ENCODE data around the gene HIBADH.

Gene HIBADH

GRCh38 chr7:27704422-27705199 lies 41.9 kb upstream of the HIBADH start:
- no peak for TF ChIP-seq CTCF (IDR thresholded peaks at IDR 0.05; ENCODE audit: low read depth, low read length)
- peaks cover 4% of the 10 kb centered on the region for H3K9me3 ChIP-seq (ENCODE audit: severe bottlenecking)
- no peaks in the 10 kb centered on the region for H3K27me3 ChIP-seq (ENCODE audit: insufficient read depth, low read depth, severe bottlenecking)
- H3K36me3 ChIP-seq: no peaks in the 10 kb centered on the region
- no peak overlapping the region for H3K4me3 ChIP-seq (ENCODE audit: low read depth, low read length)
- no peak for DNase-seq
- H3K27ac ChIP-seq: no peak overlapping the region

- Histone ChIP-seq H3K4me3 (ENCODE audit: low read depth, low read length) (no peak overlapping the region), H3K9me3 (ENCODE audit: severe bottlenecking) (peaks cover 4% of the 10 kb centered on the region), H3K36me3 (no peaks in the 10 kb centered on the region), H3K27ac (no peak overlapping the region), H3K27me3 (ENCODE audit: insufficient read depth, low read depth, severe bottlenecking) (no peaks in the 10 kb centered on the region)
- no peak for TF ChIP-seq CTCF (IDR thresholded peaks at IDR 0.05; ENCODE audit: low read depth, low read length)
- no peak for DNase-seq
Measured at GRCh38 chr7:27703181-27703580, 40.5 kb upstream of the HIBADH start.

- no peak for DNase-seq
- Histone ChIP-seq H3K9me3 (ENCODE audit: severe bottlenecking) (no peaks in the 10 kb centered on the region), H3K27ac (no peak overlapping the region), H3K36me3 (no peaks in the 10 kb centered on the region), H3K27me3 (ENCODE audit: insufficient read depth, low read depth, severe bottlenecking) (no peaks in the 10 kb centered on the region), H3K4me3 (ENCODE audit: low read depth, low read length) (no peak overlapping the region)
- TF ChIP-seq CTCF (IDR thresholded peaks at IDR 0.05; ENCODE audit: low read depth, low read length): no peak
Measured at GRCh38 chr7:27700501-27700900, 37.8 kb upstream of the HIBADH start.

- TF ChIP-seq CTCF (IDR thresholded peaks at IDR 0.05; ENCODE audit: low read depth, low read length): no peak
- Histone ChIP-seq H3K27ac (no peak overlapping the region), H3K4me3 (ENCODE audit: low read depth, low read length) (no peak overlapping the region), H3K36me3 (no peaks in the 10 kb centered on the region), H3K27me3 (ENCODE audit: insufficient read depth, low read depth, severe bottlenecking) (no peaks in the 10 kb centered on the region), H3K9me3 (ENCODE audit: severe bottlenecking) (no peaks in the 10 kb centered on the region)
- no peak for DNase-seq
Measured at GRCh38 chr7:27699751-27700150, 37.1 kb upstream of the HIBADH start.

GRCh38 chr7:27697861-27698430 lies 35.3 kb upstream of the HIBADH start:
- H3K27me3 ChIP-seq (ENCODE audit: insufficient read depth, low read depth, severe bottlenecking): no peaks in the 10 kb centered on the region
- no peak overlapping the region for H3K27ac ChIP-seq
- no peak overlapping the region for H3K4me3 ChIP-seq (ENCODE audit: low read depth, low read length)
- no peaks in the 10 kb centered on the region for H3K9me3 ChIP-seq (ENCODE audit: severe bottlenecking)
- no peak for DNase-seq
- no peak for TF ChIP-seq CTCF (IDR thresholded peaks at IDR 0.05; ENCODE audit: low read depth, low read length)
- H3K36me3 ChIP-seq: no peaks in the 10 kb centered on the region

All from WERI-Rb-1 (cell line).